ENCODE results near the gene CHURC1. TPM values are rescaled to one million over a fixed set of nuclear protein-coding genes. Genes with fewer than 3 reads are reported as not detected.

Gene CHURC1
- total and polyA plus RNA-seq, 2 of the 8 experiments (the other 6 are each of a cell fraction or from before 2014, with no cell fraction given), result 50.2 to 59.3 TPM

DNA sequence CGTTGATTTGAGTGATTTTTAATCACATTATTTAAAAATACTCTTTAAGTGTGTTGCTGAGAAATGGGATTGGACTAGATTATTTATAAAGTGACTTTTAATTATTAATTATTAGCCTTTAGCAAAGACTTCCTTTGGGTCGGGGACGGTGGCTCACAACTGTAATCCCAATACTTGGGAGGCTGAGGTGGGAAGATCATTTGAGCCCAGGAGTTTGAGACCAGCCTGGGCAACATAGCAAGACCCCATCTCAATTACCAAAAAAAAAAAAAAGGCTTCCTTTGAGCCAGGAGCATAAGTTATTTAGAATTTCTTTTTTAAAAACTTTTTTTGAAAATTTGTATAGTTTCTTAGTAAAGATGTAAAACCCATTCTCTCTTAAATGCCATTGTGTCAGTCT, 8.8 kb downstream of the CHURC1 start (continued):
- TF ChIP-seq CEBPB (IDR thresholded peaks at IDR 0.05; ENCODE audit: low read depth, low read length) (no peak), SAP30 (IDR thresholded peaks at IDR 0.05; ENCODE audit: insufficient read depth, insufficient replicate concordance, low read length) (no peak), SIN3A (conservative IDR thresholded peaks at IDR 0.05 in 1 of 2, IDR thresholded peaks at IDR 0.05 in 1 of 2; ENCODE audit: low read depth in 1 of 2, low read length in 2 of 2) (no peak), ASH2L (IDR thresholded peaks at IDR 0.05; ENCODE audit: low read length) (no peak), YY1 (IDR thresholded peaks at IDR 0.05; ENCODE audit: low read depth, low read length) (no peak)
- TF ChIP-seq, protein P1, sequence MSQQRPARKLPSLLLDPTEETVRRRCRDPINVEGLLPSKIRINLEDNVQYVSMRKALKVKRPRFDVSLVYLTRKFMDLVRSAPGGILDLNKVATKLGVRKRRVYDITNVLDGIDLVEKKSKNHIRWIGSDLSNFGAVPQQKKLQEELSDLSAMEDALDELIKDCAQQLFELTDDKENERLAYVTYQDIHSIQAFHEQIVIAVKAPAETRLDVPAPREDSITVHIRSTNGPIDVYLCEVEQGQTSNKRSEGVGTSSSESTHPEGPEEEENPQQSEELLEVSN (IDR thresholded peaks at IDR 0.05), result no peak
